Body of pancreas (tissue), 4 donors: ENCODE measurements around the gene ATRX. TPM values are rescaled to one million over a fixed set of nuclear protein-coding genes. Genes with fewer than 3 reads are reported as not detected.
"Not testable (repeated sequence)": the region's sequence is repeated elsewhere in the genome, so short reads cannot be mapped to it uniquely, and the experiment has no call there.

ENCODE experiments used
- ATAC-seq: fragments of 150-250 bp; one replicate; pipeline ENCODE4 v1.9.1; 2016
- DNase-seq, 4 donors: peaks; one replicate each; pipeline ENCODE4 v3.0.0-alpha.2; 2019
- H3K27ac ChIP-seq, 4 donors: fragments of 200-600 bp; sonication (generic); 1 replicate in 3 of 4; 2 replicates in 1 of 4; pipeline versions ENCODE4 v1.5.1 to v1.6.1; 2016 to 2019; ENCODE audit warnings: mild to moderate bottlenecking in 1 of 4, mixed read lengths in 1 of 4, moderate library complexity in 1 of 4
- H3K27me3 ChIP-seq, 2 donors: fragments of 200-600 bp; sonication (generic); one replicate each; pipeline ENCODE4 v1.6.0; 2016; ENCODE audit warnings: mild to moderate bottlenecking in 1 of 2
- H3K36me3 ChIP-seq, 2 donors: fragments of 200-600 bp; sonication (generic); replicated peaks in 1 of 2; 2 replicates each; pipeline ENCODE4 v1.5.1; 2016; ENCODE audit warnings: low read depth in 2 of 2; ENCODE audit not compliant: insufficient read depth in 1 of 2
- H3K4me1 ChIP-seq: fragments of 200-600 bp; sonication (generic); one replicate; pipeline ENCODE4 v1.6.0; 2016
- H3K4me3 ChIP-seq, 2 donors: fragments of 200-600 bp; sonication (generic); 1 replicate in 1 of 2; 2 replicates in 1 of 2; pipeline ENCODE4 v1.5.1; 2016 to 2019
- H3K9me3 ChIP-seq, 3 donors: fragments of 200-600 bp; sonication (generic); 1 replicate in 2 of 3; 2 replicates in 1 of 3; pipeline ENCODE4 v1.5.1; 2016
- CTCF ChIP-seq, 7 experiments: fragments of 450-650 bp in 4 of 7; fragments of 200-600 bp in 3 of 7; sonication (generic) in 3 of 7; IDR thresholded peaks; one replicate each; pipeline ENCODE4 v1.5.1; 2016 to 2019; ENCODE audit warnings: antibody characterized with exemption in 7 of 7
- POLR2A ChIP-seq, 3 donors: fragments of 450-650 bp; IDR thresholded peaks; one replicate each; pipeline ENCODE4 v1.6.1; 2016; ENCODE audit warnings: antibody characterized with exemption in 3 of 3, mild to moderate bottlenecking in 2 of 3
- WGBS, 2 donors: methylation state at CpG; one replicate each; pipeline ENCODE4 v1.1.5; 2017; 5-methylcytosine and 5-hydroxymethylcytosine counted together
- intact Hi-C: fragments of 100-400 bp; cut with DNase I; formaldehyde crosslinking; loops from one replicate; pipeline ENCODE4 v1.15.1; 2023
- total RNA-seq, 2 donors: library from RNA; depleted of rRNA; stranded (reverse); fragments of >200 nt; gene quantifications; one replicate each; pipeline ENCODE4 v1.1.0, GENCODE V29; 2016

Gene ATRX
- total RNA-seq = 10 to 100 TPM; 73.4 to 74.5 TPM

DNA sequence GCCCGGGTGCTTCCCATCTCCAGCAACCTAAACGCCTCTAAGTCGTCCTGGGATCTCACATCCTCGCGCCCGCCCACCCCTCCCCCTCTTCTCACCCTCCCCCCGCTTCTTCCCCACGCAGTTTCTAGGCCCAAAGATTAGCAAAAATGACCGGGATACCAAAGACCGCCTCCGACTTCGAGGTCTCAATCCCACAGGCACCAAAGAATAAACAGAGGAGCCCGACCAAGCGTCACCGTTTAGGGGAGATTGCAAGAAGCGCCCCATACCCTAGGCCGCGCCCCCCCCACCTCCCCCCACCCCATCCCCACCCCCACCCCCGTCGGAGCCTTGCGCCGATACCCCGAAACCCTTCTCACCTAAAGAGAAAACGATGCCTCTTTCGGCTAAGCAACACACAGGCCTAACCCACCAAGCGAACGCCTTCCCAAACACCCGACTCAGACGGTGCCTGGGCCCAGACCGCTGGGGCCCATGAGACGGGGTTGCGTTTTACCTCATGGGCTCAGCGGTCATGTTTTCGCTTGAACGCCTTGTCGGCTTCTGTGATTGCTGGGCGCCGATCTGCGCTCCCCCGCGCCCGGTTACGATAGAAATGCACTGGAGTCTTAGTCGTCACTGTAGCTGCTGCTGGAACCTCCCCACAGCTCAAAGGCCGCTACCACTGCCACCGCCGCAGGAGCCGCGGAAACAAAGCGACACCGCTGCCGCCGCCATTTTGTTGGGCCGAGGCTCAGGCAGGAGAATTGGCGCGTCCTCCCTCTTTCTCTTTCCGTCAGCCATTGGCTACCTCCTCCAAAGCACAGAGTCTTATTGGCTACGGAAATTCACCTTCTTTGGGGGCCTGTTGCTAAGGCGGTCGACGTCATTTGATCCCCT lies at the start of gene ATRX:
TSS of gene ATRX (minus strand) at position 731 of the 879 bp plus-strand sequence. CDS start at position 516, 215 bp downstream.
- H3K27ac ChIP-seq = peak within 1 kb of the TSS; percentile 70 to 96 (median 92)
- WGBS, 2 donors = 0% methylated on average over 8 to 59 of the region's 61 CpGs
- peak; percentile 52 to 82 (median 71) for TF ChIP-seq POLR2A (IDR thresholded peaks at IDR 0.05)
- no peak for TF ChIP-seq CTCF (IDR thresholded peaks at IDR 0.05)
- H3K4me1 ChIP-seq = peaks cover 16% of the 10 kb centered on the region
- ATAC-seq = peak; percentile 91
- no peaks in the 10 kb centered on the region for H3K36me3 ChIP-seq
- peak within 1 kb of the TSS; percentile 20 to 43 for H3K4me3 ChIP-seq
- H3K27me3 ChIP-seq = no peaks in the 10 kb centered on the region
- peak; percentile 67 to 77 (median 74) for DNase-seq
- intact Hi-C loops = no loop called here
- H3K9me3 ChIP-seq = no peaks in the 10 kb centered on the region

DNA sequence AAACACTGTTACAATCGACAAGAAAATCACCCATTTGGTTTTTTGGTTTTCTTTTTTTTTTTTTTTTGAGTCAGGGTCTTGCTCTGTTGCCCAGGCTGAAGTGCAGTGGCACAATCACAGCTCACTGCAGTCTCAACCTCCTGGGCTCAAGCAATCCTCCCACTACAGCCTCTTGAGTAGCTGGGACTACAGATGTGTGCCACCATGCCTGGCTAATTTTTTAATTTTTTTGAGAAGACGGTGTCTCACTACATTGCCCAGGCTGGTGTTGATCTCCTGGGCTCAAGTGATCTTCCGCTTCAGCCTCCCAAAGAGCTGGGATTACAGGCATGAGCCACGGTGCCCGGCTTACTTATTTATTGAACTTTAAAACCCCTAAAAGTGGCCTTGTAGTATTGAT lies 45.5 kb upstream of the ATRX start:
- WGBS, 2 donors = 83 to 85% methylated on average over 5 of the region's 5 CpGs
- H3K27ac ChIP-seq, H3K27me3 ChIP-seq, H3K4me1 ChIP-seq, ATAC-seq, H3K4me3 ChIP-seq, H3K9me3 ChIP-seq, intact Hi-C loops, H3K36me3 ChIP-seq, DNase-seq: not testable (repeated sequence)

GRCh38 chrX:77821989-77822388 lies 36.0 kb upstream of the ATRX start:
- H3K36me3 ChIP-seq, H3K27ac ChIP-seq, H3K4me1 ChIP-seq, H3K9me3 ChIP-seq, H3K4me3 ChIP-seq, DNase-seq, intact Hi-C loops, H3K27me3 ChIP-seq, ATAC-seq: not testable (repeated sequence)
- 100% methylated on average over 1 of the region's 2 CpGs for WGBS, 2 donors

GRCh38 chrX:77820091-77820727 lies 34.2 kb upstream of the ATRX start:
- Histone ChIP-seq H3K27ac (no peak overlapping the region), H3K4me3 (no peak overlapping the region), H3K27me3 (no peaks in the 10 kb centered on the region), H3K4me1 (no peaks in the 10 kb centered on the region), H3K36me3 (no peaks in the 10 kb centered on the region), H3K9me3 (no peaks in the 10 kb centered on the region)
- DNase-seq = no peak
- no peak for TF ChIP-seq CTCF (IDR thresholded peaks at IDR 0.05)
- TF ChIP-seq POLR2A (IDR thresholded peaks at IDR 0.05) = no peak
- intact Hi-C loops = no loop called here
- no peak for ATAC-seq
- 95 to 98% methylated on average over 6 to 8 of the region's 9 CpGs for whole genome bisulfite sequencing, 2 donors

- ATAC-seq = no peak
- WGBS, 2 donors = 88 to 100% methylated on average over 1 of the region's 1 CpG
Observed at GRCh38 chrX:77814210-77814609, 28.2 kb upstream of the ATRX start.

More at GRCh38 chrX:77814210-77814609, 28.2 kb upstream of the ATRX start:
- no peak for TF ChIP-seq CTCF (IDR thresholded peaks at IDR 0.05)
- no peak for TF ChIP-seq POLR2A (IDR thresholded peaks at IDR 0.05)
- Histone ChIP-seq H3K36me3 (no peaks in the 10 kb centered on the region), H3K27me3 (no peaks in the 10 kb centered on the region), H3K27ac (no peak overlapping the region), H3K4me1 (no peaks in the 10 kb centered on the region), H3K4me3 (no peak overlapping the region), H3K9me3 (no peaks in the 10 kb centered on the region)
- intact Hi-C loops = no loop called here
- DNase-seq = no peak
